ENCODE data around the gene PPM1J. TPM values are rescaled to one million over a fixed set of nuclear protein-coding genes. Genes with fewer than 3 reads are reported as not detected.

Gene PPM1J
- total and polyA plus RNA-seq, 2 of the 13 experiments (the other 11 are each of a cell fraction or from before 2014, with no cell fraction given) = 0.07 to 0.22 TPM

DNA sequence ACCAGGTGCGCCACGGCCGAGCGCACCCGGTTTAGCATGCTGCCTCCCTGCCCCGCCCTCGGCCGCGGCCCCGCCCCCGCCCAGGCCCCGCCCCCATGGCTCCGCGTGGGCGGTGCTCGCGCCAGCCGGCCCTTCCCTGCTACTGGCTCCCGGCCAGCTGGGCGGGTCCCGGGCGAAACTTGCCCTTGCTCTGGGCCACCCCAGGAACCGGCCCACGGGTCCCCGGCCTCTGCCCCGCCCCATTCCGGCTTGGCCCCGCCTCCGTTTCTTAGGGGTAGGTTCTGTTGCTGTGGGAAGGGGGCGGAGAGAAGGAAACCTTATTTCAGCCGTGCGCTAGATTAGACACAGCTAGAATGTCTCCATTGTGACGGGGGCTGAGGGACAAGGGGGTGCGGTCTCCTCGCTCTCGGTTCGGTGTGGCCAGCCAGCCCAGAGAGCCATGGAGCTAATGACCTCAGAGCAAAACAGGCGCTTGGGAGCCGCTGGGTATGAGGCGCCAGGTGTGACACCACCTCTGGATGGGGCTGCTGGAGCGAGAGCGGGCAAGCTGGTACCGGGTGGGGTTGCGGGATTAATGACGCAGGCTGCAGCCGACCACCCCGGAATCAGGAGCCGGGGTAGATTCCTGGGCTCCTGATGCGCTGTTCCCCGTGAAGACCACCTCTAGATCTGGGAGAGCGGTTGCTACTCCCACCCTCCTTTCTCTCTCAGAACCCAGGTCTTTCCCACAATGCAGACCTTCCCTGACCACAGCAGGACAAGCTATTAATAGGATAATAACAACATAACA is at the start of gene PPM1J (continued):
- TF ChIP-seq, protein P1, sequence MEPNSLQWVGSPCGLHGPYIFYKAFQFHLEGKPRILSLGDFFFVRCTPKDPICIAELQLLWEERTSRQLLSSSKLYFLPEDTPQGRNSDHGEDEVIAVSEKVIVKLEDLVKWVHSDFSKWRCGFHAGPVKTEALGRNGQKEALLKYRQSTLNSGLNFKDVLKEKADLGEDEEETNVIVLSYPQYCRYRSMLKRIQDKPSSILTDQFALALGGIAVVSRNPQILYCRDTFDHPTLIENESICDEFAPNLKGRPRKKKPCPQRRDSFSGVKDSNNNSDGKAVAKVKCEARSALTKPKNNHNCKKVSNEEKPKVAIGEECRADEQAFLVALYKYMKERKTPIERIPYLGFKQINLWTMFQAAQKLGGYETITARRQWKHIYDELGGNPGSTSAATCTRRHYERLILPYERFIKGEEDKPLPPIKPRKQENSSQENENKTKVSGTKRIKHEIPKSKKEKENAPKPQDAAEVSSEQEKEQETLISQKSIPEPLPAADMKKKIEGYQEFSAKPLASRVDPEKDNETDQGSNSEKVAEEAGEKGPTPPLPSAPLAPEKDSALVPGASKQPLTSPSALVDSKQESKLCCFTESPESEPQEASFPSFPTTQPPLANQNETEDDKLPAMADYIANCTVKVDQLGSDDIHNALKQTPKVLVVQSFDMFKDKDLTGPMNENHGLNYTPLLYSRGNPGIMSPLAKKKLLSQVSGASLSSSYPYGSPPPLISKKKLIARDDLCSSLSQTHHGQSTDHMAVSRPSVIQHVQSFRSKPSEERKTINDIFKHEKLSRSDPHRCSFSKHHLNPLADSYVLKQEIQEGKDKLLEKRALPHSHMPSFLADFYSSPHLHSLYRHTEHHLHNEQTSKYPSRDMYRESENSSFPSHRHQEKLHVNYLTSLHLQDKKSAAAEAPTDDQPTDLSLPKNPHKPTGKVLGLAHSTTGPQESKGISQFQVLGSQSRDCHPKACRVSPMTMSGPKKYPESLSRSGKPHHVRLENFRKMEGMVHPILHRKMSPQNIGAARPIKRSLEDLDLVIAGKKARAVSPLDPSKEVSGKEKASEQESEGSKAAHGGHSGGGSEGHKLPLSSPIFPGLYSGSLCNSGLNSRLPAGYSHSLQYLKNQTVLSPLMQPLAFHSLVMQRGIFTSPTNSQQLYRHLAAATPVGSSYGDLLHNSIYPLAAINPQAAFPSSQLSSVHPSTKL (CRISPR knock-in tag; IDR thresholded peaks at IDR 0.05) = 0 out of 2 replicates have a peak, but pooled peaks have one; percentile 17
- TF ChIP-seq SMC3 (IDR thresholded peaks at IDR 0.05; ENCODE audit: low read length) (no peak), IKZF4 (CRISPR knock-in tag; IDR thresholded peaks at IDR 0.05; ENCODE audit: borderline replicate concordance, low read depth, not compliant biosample characterization) (no peak), HOXA5 (CRISPR knock-in tag; IDR thresholded peaks at IDR 0.05) (no peak), ZNF44 (CRISPR knock-in tag; IDR thresholded peaks at IDR 0.05) (no peak), SP1 (IDR thresholded peaks at IDR 0.05) (no peak), SP1 (CRISPR knock-in tag; IDR thresholded peaks at IDR 0.05) (peak; percentile 66; the same call in 1 of the 2 replicates), ATF1 (CRISPR knock-in tag; IDR thresholded peaks at IDR 0.05) (no peak), SP4 (CRISPR knock-in tag; IDR thresholded peaks at IDR 0.05) (peak; percentile 70), MLLT10 (CRISPR knock-in tag; IDR thresholded peaks at IDR 0.05) (no peak), ZNF558 (CRISPR knock-in tag; IDR thresholded peaks at IDR 0.05; ENCODE audit: borderline replicate concordance) (no peak), ZBED4 (CRISPR knock-in tag; IDR thresholded peaks at IDR 0.05; ENCODE audit: borderline replicate concordance) (peak; percentile 71; the same call in 1 of the 2 replicates), ZMYM4 (CRISPR knock-in tag; IDR thresholded peaks at IDR 0.05) (peak; percentile 33; the same call in 1 of the 2 replicates), NCOA1 (CRISPR knock-in tag; IDR thresholded peaks at IDR 0.05) (peak; percentile 31; the same call in 1 of the 2 replicates), MYC (CRISPR knock-in tag; IDR thresholded peaks at IDR 0.05; ENCODE audit: borderline replicate concordance) (0 out of 2 replicates have a peak, but pooled peaks have one; percentile 15)
- TF ChIP-seq, protein P2, sequence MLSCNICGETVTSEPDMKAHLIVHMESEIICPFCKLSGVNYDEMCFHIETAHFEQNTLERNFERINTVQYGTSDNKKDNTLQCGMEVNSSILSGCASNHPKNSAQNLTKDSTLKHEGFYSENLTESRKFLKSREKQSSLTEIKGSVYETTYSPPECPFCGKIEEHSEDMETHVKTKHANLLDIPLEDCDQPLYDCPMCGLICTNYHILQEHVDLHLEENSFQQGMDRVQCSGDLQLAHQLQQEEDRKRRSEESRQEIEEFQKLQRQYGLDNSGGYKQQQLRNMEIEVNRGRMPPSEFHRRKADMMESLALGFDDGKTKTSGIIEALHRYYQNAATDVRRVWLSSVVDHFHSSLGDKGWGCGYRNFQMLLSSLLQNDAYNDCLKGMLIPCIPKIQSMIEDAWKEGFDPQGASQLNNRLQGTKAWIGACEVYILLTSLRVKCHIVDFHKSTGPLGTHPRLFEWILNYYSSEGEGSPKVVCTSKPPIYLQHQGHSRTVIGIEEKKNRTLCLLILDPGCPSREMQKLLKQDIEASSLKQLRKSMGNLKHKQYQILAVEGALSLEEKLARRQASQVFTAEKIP (CRISPR knock-in tag; IDR thresholded peaks at IDR 0.05; ENCODE audit: borderline replicate concordance) = no peak
- TF ChIP-seq, protein P3, sequence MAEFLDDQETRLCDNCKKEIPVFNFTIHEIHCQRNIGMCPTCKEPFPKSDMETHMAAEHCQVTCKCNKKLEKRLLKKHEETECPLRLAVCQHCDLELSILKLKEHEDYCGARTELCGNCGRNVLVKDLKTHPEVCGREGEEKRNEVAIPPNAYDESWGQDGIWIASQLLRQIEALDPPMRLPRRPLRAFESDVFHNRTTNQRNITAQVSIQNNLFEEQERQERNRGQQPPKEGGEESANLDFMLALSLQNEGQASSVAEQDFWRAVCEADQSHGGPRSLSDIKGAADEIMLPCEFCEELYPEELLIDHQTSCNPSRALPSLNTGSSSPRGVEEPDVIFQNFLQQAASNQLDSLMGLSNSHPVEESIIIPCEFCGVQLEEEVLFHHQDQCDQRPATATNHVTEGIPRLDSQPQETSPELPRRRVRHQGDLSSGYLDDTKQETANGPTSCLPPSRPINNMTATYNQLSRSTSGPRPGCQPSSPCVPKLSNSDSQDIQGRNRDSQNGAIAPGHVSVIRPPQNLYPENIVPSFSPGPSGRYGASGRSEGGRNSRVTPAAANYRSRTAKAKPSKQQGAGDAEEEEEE (CRISPR knock-in tag; IDR thresholded peaks at IDR 0.05; ENCODE audit: borderline replicate concordance) = 0 out of 2 replicates have a peak, but pooled peaks have one; percentile 2

All from HepG2 (cell line).